GM21515 (cell line): ENCODE data around the gene TRIM46.
"Not testable (repeated sequence)": the region's sequence is repeated elsewhere in the genome, so short reads cannot be mapped to it uniquely, and the experiment has no call there.

Experiments used
- ATAC-seq: cut with Tn5 transposase; IDR thresholded peaks from one replicate; pipeline ENCODE4 v1.9.1; 2021; ENCODE audit not compliant: unreplicated experiment

The TRIM46 gene

DNA sequence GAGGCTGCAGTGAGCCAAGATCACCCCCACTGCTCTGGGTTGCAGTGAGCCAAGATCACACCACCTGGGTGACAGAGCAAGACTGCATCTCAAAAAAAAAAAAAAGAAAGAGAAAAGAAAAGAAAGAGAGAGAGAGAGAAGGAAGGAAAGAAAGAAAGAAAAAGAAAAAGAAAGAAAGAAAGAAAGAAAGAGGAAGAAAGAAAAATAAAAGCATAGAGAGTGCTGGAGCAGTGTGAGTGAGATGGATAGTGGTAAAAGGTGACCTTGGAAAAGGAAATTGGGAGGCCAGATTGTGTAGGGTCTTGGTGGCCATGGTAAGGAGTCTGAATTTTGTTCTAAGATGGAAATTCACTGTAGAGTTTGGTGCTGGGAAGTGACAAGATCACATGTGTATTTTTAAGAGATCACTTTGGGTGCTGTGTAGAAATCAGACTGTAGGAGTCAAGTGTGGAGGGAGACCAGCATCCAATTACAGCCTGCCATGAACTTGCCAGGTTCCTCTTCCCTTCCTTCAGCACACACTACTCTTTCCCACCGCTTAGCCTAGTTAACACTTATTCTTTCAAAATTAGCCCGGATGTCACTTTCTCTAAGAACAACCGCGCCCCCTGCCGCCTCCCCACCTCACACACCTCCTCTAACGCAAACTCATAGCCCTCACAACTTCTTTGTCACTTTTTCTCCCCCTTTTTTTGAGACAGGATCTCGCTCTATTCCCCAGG is 52.7 kb downstream of the TRIM46 start:
- ATAC-seq, result no peak

DNA sequence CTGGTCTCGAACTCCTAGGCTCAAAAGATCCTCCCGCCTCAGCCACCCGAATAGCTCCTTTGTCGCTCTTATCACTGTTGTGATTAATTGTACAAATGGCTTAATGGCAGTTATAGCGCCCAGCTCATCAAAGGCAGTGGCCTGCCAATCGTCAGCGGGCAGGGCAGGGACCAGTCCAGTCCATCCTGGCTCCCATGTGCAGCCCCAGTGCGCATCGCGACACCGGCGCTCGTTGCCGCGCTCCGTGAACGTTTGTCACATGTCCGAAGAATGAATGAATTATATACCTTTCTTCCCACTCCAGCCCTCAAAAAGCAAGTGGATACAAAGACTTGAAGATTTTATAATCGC is 53.2 kb downstream of the TRIM46 start:
- no peak for ATAC-seq

DNA sequence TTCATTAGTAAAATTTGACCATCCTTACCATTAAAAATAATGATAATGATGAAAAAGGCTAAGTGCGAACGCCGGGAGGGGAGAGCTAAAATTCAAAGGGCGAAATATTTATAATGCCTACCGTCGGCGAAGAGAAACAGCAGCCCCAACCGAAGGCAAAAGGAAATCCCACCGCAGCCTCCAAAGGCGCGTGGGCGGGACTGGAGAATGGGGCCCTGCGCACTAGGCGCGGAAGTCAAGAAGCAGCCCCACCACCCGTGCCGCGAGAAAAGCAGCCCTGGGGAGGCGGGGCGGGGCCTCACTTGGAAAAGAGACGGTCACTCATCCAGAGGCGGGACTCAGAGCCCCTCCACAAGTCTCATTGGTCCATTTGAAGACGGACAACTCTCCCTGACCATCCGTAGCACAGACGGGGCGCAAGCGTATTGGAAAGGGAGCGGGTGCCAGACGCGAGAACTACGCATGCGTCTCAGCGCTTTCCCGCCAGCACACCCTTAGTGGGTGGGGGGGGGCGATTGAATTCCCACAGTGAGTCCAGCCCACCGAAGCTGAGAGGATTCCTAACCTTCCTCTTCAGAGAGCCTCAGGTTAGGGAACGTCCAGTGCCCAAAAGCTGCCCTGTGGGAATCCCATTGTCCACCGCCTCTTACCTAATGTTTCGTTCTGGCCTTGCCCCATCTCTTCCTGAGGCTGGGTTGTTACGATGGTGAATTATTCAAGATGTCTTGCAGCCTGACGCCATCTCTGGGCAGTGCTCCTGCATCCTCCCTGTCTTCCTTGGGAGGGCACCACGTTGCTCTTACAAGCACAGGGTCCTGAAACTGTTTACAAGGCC is 53.8 kb downstream of the TRIM46 start:
- ATAC-seq, result peak; percentile 89

DNA sequence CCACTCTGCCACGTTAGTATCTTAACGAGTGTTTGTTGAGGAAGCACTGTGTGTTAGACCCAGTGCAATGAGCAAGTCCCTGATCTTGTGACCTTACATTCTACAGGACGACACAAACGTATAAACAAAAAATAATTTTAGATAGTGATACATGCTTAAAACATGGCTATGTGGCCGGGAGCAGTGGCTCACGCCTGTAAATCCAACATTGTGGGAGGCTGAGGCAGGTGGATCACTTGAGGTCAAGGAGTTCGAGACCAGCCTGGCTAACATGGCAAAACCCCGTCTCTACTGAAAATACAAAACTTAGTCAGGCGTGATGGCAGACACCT is 54.4 kb downstream of the TRIM46 start:
- no peak for ATAC-seq

DNA sequence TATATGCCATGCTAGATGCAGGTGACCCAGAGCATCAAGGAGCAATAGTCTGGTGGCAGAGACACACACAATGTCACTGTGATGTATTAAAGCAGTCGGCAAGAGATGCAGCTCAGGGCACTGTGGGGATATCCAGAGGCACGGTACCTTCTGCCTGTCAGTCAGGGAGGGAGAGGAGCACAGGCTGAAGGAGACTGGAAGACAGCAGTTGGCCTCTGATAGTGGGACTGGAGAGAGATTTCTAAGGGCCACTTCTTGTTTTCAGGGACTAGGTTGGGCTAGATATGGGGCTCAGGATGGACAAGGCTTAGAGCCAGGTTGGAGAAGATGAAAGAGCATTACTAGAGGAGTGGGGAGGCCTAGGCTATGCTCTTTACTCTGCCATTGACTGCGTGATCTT is 57.7 kb downstream of the TRIM46 start:
- not testable (repeated sequence) for ATAC-seq

DNA sequence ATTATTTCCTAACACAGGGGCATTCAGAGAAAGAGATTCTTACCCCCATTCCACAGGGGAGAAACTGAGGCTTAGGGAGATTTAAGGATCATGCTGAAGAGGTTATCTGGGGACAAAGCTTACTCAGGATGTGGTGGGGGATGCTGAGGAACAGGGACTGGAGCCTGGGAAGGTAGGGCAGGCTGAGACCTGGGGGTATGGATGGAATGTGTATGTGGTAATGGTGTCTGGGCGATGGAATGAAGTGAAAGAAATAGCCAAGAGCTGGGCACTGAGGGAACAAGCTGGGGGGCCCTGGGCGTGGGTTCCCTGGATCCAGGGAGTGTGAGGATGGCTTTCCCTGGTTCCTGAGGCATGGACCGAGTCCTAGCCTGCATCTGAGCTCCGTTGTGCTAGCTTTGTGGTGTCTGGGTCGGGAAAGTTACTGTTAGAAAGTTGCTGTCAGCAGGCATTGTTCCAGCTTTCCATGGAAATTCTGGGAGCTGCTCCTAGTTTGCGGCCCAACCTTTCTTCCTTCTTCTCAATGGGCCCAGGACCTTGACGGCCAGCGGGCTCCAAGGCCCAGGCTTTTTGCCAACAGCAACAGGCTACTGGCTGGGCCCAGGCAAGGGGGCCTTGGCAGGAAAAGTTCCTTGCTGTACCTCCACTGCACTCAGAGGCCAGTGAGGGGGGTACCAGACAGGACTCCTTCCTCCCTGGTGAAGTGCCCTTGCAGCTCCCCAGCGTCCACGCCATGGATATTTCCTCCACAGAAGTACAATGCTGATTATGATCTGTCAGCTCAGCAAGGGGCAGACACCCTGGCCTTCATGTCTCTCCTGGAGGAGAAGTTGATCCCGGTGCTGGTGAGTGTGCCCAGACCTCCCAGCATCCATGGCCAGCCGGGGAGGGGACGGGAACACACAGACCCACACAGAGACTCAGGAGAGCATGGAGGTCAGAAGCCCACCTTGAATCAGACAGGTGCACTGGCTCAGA is 58.6 kb downstream of the TRIM46 start:
- not testable (repeated sequence) for ATAC-seq

DNA sequence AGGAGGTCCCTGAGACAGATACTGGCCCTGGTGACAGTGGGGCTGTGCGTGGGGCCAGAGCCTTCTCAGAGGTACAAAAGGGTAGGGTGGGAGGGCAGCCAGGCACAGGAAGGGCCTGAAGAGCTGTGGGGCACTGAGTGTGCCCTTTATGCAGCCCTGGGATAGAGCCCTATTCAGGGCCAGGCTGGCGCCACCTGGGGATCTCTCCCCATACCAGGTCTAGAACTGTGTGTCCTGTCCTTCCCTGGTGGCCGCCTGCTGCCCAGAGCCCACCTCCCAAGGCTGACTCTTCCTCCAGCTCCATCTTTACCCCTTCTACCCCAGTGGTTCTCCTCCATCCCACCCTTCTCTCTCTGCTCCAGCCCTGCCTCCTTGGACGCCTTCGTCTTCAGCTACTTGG is 59.9 kb downstream of the TRIM46 start:
- ATAC-seq, result not testable (repeated sequence)
